PC-9 (cell line): Measurements from ENCODE around the gene STX7.

ENCODE experiments used
- EZH2 ChIP-seq: fragments of 200-600 bp; sonication (generic); IDR thresholded peaks from 2 replicates; pipeline ENCODE4 v1.8.0; 2017; ENCODE audit warnings: antibody characterized with exemption, low read depth
- TF ChIP-seq, protein P1 (sequence below): fragments of 200-600 bp; sonication (generic); conservative IDR thresholded peaks from 2 replicates; pipeline ENCODE4 v1.6.1; 2017; ENCODE audit warnings: mixed run types, antibody characterized with exemption, mild to moderate bottlenecking, moderate library complexity

DNA sequence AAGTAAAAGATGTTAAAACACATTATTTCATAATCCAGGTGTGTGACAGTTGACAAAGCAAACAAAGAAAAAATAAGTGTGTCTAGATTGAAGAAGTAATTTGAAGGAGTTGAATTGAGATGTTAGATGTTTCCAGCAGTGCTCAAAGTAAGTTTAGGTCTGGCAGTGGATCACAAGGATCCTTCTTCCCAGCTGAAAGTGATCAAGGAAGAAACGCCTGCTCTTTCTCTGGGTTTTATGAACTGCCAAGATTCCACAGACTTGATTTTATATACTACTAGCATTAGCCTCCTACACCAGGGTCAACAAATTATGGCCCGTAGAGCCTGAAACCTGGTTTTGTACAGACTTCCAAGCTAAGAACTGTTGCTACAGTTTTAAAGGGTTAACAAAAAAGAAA is 30.3 kb downstream of the STX7 start:
- no peak for TF ChIP-seq EZH2
- TF ChIP-seq, protein P1, sequence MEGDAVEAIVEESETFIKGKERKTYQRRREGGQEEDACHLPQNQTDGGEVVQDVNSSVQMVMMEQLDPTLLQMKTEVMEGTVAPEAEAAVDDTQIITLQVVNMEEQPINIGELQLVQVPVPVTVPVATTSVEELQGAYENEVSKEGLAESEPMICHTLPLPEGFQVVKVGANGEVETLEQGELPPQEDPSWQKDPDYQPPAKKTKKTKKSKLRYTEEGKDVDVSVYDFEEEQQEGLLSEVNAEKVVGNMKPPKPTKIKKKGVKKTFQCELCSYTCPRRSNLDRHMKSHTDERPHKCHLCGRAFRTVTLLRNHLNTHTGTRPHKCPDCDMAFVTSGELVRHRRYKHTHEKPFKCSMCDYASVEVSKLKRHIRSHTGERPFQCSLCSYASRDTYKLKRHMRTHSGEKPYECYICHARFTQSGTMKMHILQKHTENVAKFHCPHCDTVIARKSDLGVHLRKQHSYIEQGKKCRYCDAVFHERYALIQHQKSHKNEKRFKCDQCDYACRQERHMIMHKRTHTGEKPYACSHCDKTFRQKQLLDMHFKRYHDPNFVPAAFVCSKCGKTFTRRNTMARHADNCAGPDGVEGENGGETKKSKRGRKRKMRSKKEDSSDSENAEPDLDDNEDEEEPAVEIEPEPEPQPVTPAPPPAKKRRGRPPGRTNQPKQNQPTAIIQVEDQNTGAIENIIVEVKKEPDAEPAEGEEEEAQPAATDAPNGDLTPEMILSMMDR = no peak
